OCI-LY7 (cell line): ENCODE data around the gene RIMBP2. TPM values are rescaled to one million over a fixed set of nuclear protein-coding genes. Genes with fewer than 3 reads are reported as not detected.

Experiments used
- BruUV-seq: library from RNA; stranded (reverse); fragments of 400-500 nt; replicated peaks from 2 replicates; lab custom pipeline; 2021; lab: Mats Ljungman, UMichigan
- CTCF ChIA-PET: fragments of 300-600 bp; sonication (Branson Sonifier 250); formaldehyde crosslinking; loops from one replicate; lab custom pipeline; 2022; ENCODE audit warnings: antibody characterized with exemption; ENCODE audit not compliant: unreplicated experiment; lab: Charles Lee
- POLR2A ChIA-PET: fragments of 300-600 bp; sonication (Branson Sonifier 250); formaldehyde crosslinking; loops from one replicate; lab custom pipeline; 2022; ENCODE audit warnings: antibody characterized with exemption; lab: Charles Lee
- DNase-seq: peaks from one replicate; pipeline ENCODE4 v3.0.0-alpha.2; 2015; ENCODE audit warnings: low spot score
- H2AFZ ChIP-seq: fragments of 200-600 bp; sonication (generic), shearing (Covaris generic); 2 replicates; pipeline ENCODE4 v1.6.1; 2014; ENCODE audit warnings: mild to moderate bottlenecking, antibody characterized with exemption, low read length, moderate library complexity
- H3K27ac ChIP-seq: fragments of 200-600 bp; sonication (generic); 2 replicates; pipeline ENCODE4 v1.5.1; 2014; ENCODE audit warnings: mixed run types, low read depth, mild to moderate bottlenecking, moderate library complexity, low read length, inconsistent platforms; ENCODE audit not compliant: poor library complexity, severe bottlenecking
- H3K36me3 ChIP-seq: fragments of 200-600 bp; sonication (generic); 2 replicates; pipeline ENCODE4 v1.6.1; 2014; ENCODE audit warnings: mild to moderate bottlenecking, antibody characterized with exemption, low read length, moderate library complexity, mixed read lengths; ENCODE audit not compliant: insufficient read depth
- H3K4me1 ChIP-seq: fragments of 200-600 bp; sonication (generic); 2 replicates; pipeline ENCODE4 v1.5.1; 2014; ENCODE audit warnings: mild to moderate bottlenecking, low read length; ENCODE audit not compliant: insufficient read depth, poor library complexity, severe bottlenecking
- H3K4me2 ChIP-seq: fragments of 200-600 bp; sonication (generic); 2 replicates; pipeline ENCODE4 v1.6.1; 2014; ENCODE audit warnings: mild to moderate bottlenecking, low read length
- H3K4me3 ChIP-seq: fragments of 200-600 bp; sonication (generic); 2 replicates; pipeline ENCODE4 v1.5.1; 2014; ENCODE audit warnings: mild to moderate bottlenecking, low read depth, low read length; ENCODE audit not compliant: poor library complexity, severe bottlenecking
- H3K79me2 ChIP-seq: fragments of 200-600 bp; sonication (generic); 2 replicates; pipeline ENCODE4 v1.6.1; 2016; ENCODE audit warnings: low read depth, mild to moderate bottlenecking, low read length, moderate library complexity, mixed read lengths; ENCODE audit not compliant: insufficient read depth
- H3K9me2 ChIP-seq: fragments of 200-600 bp; sonication (generic); 2 replicates; pipeline ENCODE4 v1.6.1; 2016; ENCODE audit warnings: mild to moderate bottlenecking, low read length, mixed read lengths; ENCODE audit not compliant: insufficient read depth
- H3K9me3 ChIP-seq: fragments of 200-600 bp; sonication (generic); 2 replicates; pipeline ENCODE4 v1.6.1; 2014; ENCODE audit warnings: mild to moderate bottlenecking, mixed run types, low read length, mixed read lengths
- H4K20me1 ChIP-seq: fragments of 200-600 bp; sonication (generic); 2 replicates; pipeline ENCODE4 v1.6.1; 2014; ENCODE audit warnings: mild to moderate bottlenecking, antibody characterized with exemption, low read length, moderate library complexity, mixed read lengths; ENCODE audit not compliant: insufficient read depth
- EZH2phosphoT487 ChIP-seq: fragments of 200-600 bp; sonication (generic); IDR thresholded peaks from 2 replicates; pipeline ENCODE4 v1.6.1; 2018; ENCODE audit warnings: low read depth, borderline replicate concordance, mild to moderate bottlenecking, mixed run types, antibody characterized with exemption, low read length, moderate library complexity, mixed read lengths
- intact Hi-C: fragments of 100-400 bp; cut with micrococcal nuclease; formaldehyde crosslinking; loops from one replicate; pipeline ENCODE4 v1.10.0; 2022; ENCODE audit not compliant: unreplicated experiment
- total RNA-seq, 2 experiments: library from RNA; depleted of rRNA in 1 of 2; stranded (reverse); fragments of >200 nt in 1 of 2; shearing (Covaris generic) in 1 of 2; gene quantifications; 2 replicates each; pipeline ENCODE4 v1.2.3, GENCODE V29; 2014 to 2022
- TF ChIP-seq, protein P1 (sequence below): fragments of 200-600 bp; sonication (generic); conservative IDR thresholded peaks from 2 replicates; pipeline ENCODE4 v1.5.1; 2014; ENCODE audit warnings: mild to moderate bottlenecking, antibody characterized with exemption, low read length, moderate library complexity, mixed read lengths

RIMBP2 gene
- total RNA-seq, 2 experiments from 2014 or later = not detected

DNA sequence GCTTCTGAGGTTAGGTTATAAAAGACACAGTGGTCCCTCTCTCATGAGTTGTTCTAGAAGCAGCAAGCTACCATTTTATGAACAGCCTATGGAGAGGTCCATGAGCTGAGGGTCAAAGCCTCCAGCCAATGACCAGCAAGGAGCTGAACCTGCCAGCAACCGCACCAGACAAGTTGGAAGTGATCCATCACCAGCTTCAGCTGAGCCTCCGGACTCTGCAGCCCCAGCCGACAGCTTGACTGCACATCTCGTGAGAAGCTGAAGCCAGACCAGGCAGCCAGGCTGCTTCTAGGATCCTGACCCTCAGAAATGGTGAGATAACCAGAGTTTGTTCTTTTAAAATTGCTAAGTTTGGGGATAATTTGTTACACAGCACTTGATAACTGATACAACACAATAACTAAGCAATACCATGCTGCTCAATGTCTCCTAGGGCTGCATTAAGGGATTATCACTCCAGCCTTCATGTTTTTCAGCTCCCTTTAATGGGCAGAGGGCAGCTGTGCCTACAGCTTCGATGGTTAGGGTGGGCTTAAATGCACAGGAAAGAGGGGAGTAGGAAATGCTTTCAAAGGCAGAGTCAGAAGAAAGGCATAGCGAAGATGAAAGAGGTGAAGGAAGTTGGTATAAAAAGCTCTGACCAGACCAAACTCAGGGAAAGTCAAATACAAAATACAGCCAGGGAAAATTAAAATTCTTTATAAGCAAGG is 149.5 kb downstream of the RIMBP2 start:
- peaks cover 5% of the 10 kb centered on the region; the same call in 1 of the 2 replicates for H3K9me3 ChIP-seq
- no peak overlapping the region for H2AFZ ChIP-seq
- TF ChIP-seq EZH2phosphoT487 = no peak
- TF ChIP-seq, protein P1, sequence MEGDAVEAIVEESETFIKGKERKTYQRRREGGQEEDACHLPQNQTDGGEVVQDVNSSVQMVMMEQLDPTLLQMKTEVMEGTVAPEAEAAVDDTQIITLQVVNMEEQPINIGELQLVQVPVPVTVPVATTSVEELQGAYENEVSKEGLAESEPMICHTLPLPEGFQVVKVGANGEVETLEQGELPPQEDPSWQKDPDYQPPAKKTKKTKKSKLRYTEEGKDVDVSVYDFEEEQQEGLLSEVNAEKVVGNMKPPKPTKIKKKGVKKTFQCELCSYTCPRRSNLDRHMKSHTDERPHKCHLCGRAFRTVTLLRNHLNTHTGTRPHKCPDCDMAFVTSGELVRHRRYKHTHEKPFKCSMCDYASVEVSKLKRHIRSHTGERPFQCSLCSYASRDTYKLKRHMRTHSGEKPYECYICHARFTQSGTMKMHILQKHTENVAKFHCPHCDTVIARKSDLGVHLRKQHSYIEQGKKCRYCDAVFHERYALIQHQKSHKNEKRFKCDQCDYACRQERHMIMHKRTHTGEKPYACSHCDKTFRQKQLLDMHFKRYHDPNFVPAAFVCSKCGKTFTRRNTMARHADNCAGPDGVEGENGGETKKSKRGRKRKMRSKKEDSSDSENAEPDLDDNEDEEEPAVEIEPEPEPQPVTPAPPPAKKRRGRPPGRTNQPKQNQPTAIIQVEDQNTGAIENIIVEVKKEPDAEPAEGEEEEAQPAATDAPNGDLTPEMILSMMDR = no peak
- no peak overlapping the region for H3K27ac ChIP-seq
- BruUV-seq = no TSS peak
- H4K20me1 ChIP-seq = no peaks in the 10 kb centered on the region
- ChIA-PET CTCF (no interaction called here), POLR2A (no interaction called here)
- H3K79me2 ChIP-seq = no peaks in the 10 kb centered on the region
- H3K4me3 ChIP-seq = no peak overlapping the region
- no peaks in the 10 kb centered on the region for H3K9me2 ChIP-seq
- no peak for DNase-seq
- intact Hi-C loops = no loop called here
- H3K36me3 ChIP-seq = no peaks in the 10 kb centered on the region
- H3K4me2 ChIP-seq = no peak overlapping the region
- H3K4me1 ChIP-seq = no peaks in the 10 kb centered on the region

DNA sequence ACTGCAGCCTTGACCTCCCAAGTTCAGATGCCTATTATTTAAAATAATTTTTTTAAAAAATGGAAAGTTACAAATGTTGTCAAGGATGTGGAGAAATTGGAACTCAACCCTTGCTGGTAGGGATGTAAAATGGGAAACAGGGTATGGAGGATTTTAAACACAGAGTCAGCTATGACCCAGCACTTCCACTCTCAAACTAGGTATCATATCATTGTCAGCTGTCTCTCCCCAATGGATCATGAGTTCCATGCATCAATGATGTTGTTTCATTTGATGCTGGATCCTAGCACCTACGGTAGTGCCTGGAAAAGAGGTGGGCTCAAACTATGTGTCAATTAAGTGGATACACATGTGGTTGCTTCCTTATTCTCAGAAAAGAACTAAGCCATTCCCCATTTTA is 150.9 kb downstream of the RIMBP2 start:
- Histone ChIP-seq H3K9me2 (no peaks in the 10 kb centered on the region), H3K4me3 (no peak overlapping the region), H3K9me3 (peaks cover 5% of the 10 kb centered on the region; the same call in 1 of the 2 replicates), H3K79me2 (no peaks in the 10 kb centered on the region), H3K27ac (no peak overlapping the region), H3K4me2 (no peak overlapping the region), H2AFZ (no peak overlapping the region), H3K36me3 (no peaks in the 10 kb centered on the region), H3K4me1 (no peaks in the 10 kb centered on the region), H4K20me1 (no peaks in the 10 kb centered on the region)
- ChIA-PET CTCF (no interaction called here), POLR2A (no interaction called here)
- TF ChIP-seq, protein P1 = no peak
- TF ChIP-seq EZH2phosphoT487 = no peak
- no TSS peak for BruUV-seq
- DNase-seq = no peak
- intact Hi-C loops = no loop called here

GRCh38 chr12:130563323-130563722 is 152.8 kb downstream of the RIMBP2 start:
- Histone ChIP-seq H3K4me3 (no peak overlapping the region), H3K4me1 (no peaks in the 10 kb centered on the region), H3K36me3 (no peaks in the 10 kb centered on the region), H2AFZ (no peak overlapping the region), H3K9me2 (no peaks in the 10 kb centered on the region), H3K9me3 (peaks cover 5% of the 10 kb centered on the region; the same call in 1 of the 2 replicates), H3K27ac (no peak overlapping the region), H3K79me2 (no peaks in the 10 kb centered on the region), H3K4me2 (no peak overlapping the region), H4K20me1 (no peaks in the 10 kb centered on the region)
- intact Hi-C loops = no loop called here
- BruUV-seq = no TSS peak
- no peak for DNase-seq
- POLR2A ChIA-PET = no interaction called here
- CTCF ChIA-PET = no interaction called here
- TF ChIP-seq, protein P1 = no peak
- no peak for TF ChIP-seq EZH2phosphoT487
